MV-4-11 (cell line): ENCODE results near the gene PHIP.
"Not testable (repeated sequence)": the region's sequence is repeated elsewhere in the genome, so short reads cannot be mapped to it uniquely, and the experiment has no call there.

Source experiments
- DNase-seq: peaks from one replicate; lab custom pipeline; 2025; lab: John Stamatoyannopoulos, UW

Gene PHIP

GRCh38 chr6:78921168-78921567 is 156.9 kb downstream of the PHIP start:
- not testable (repeated sequence) for DNase-seq

GRCh38 chr6:78917788-78918187 is 160.3 kb downstream of the PHIP start:
- no peak for DNase-seq

GRCh38 chr6:78916411-78916810 is 161.6 kb downstream of the PHIP start:
- no peak for DNase-seq

GRCh38 chr6:78911218-78911940 is 166.7 kb downstream of the PHIP start:
- no peak for DNase-seq

- DNase-seq = no peak
Observed at GRCh38 chr6:78910591-78911171, 167.4 kb downstream of the PHIP start.

- no peak for DNase-seq
Observed at GRCh38 chr6:78910010-78910409, 168.0 kb downstream of the PHIP start.

- DNase-seq = peak; percentile 88
Observed at GRCh38 chr6:78909391-78909790, 168.7 kb downstream of the PHIP start.

GRCh38 chr6:78908621-78909020 is 169.4 kb downstream of the PHIP start:
- DNase-seq = no peak

GRCh38 chr6:78896227-78896626 is 181.8 kb downstream of the PHIP start:
- no peak for DNase-seq

- DNase-seq = not testable (repeated sequence)
Observed at GRCh38 chr6:78889901-78890300, 188.2 kb downstream of the PHIP start.
